Measurements from ENCODE around the gene TAF7.
"Not testable (repeated sequence)": the region's sequence is repeated elsewhere in the genome, so short reads cannot be mapped to it uniquely, and the experiment has no call there.

Gene TAF7

GRCh38 chr5:141343242-141343952, 22.8 kb upstream of the TAF7 start, which contains the start of gene PCDHGA3:
TSS of gene PCDHGA3 (plus strand) at chr5:141343829. CDS start at chr5:141344034, 205 bp downstream.
- no peak for DNase-seq
- in situ Hi-C loops (cut with MboI; ENCODE audit: low pct_unique_long_range_greater_than_20kb, low sequenced_read_pairs): no loop called here

- in situ Hi-C loops (cut with MboI; ENCODE audit: low pct_unique_long_range_greater_than_20kb, low sequenced_read_pairs): no loop called here
- DNase-seq: no peak
These were observed 22.2 kb upstream of the TAF7 start for GRCh38 chr5:141342773-141343172.

- in situ Hi-C loops (cut with MboI; ENCODE audit: low pct_unique_long_range_greater_than_20kb, low sequenced_read_pairs): not testable (repeated sequence)
These were observed 20.3 kb upstream of the TAF7 start for GRCh38 chr5:141340781-141341354.

GRCh38 chr5:141338538-141339306, 18.1 kb upstream of the TAF7 start, which contains the start of gene PCDHGA2:
TSS of gene PCDHGA2 (plus strand) at chr5:141338760.
- peak; percentile 41 for DNase-seq
- in situ Hi-C loops (cut with MboI; ENCODE audit: low pct_unique_long_range_greater_than_20kb, low sequenced_read_pairs): no loop called here

More at GRCh38 chr5:141340781-141341354, 20.3 kb upstream of the TAF7 start:
- DNase-seq: not testable (repeated sequence)

- DNase-seq; in situ Hi-C loops (cut with MboI; ENCODE audit: low pct_unique_long_range_greater_than_20kb, low sequenced_read_pairs): not testable (repeated sequence)
These were observed 12.0 kb upstream of the TAF7 start for GRCh38 chr5:141332571-141332970.

- in situ Hi-C loops (cut with MboI; ENCODE audit: low pct_unique_long_range_greater_than_20kb, low sequenced_read_pairs): no loop called here
- peak; percentile 50 for DNase-seq
These were observed 9.9 kb upstream of the TAF7 start, which contains the start of gene PCDHGA1 for GRCh38 chr5:141330299-141331080. TSS of gene PCDHGA1 (plus strand) at chr5:141330514.

GRCh38 chr5:141328231-141328630, 7.6 kb upstream of the TAF7 start:
- no peak for DNase-seq
- in situ Hi-C loops (cut with MboI; ENCODE audit: low pct_unique_long_range_greater_than_20kb, low sequenced_read_pairs): no loop called here

GRCh38 chr5:141326088-141326854, 5.7 kb upstream of the TAF7 start:
- DNase-seq: no peak
- in situ Hi-C loops (cut with MboI; ENCODE audit: low pct_unique_long_range_greater_than_20kb, low sequenced_read_pairs): no loop called here

GRCh38 chr5:141322261-141322660, 1.7 kb upstream of the TAF7 start:
- no peak for DNase-seq
- in situ Hi-C loops (cut with MboI; ENCODE audit: low pct_unique_long_range_greater_than_20kb, low sequenced_read_pairs): no loop called here

GRCh38 chr5:141319699-141320098, 885 bp downstream of the TAF7 start:
- no peak for DNase-seq
- in situ Hi-C loops (cut with MboI; ENCODE audit: low pct_unique_long_range_greater_than_20kb, low sequenced_read_pairs): no loop called here

- in situ Hi-C loops (cut with MboI; ENCODE audit: low pct_unique_long_range_greater_than_20kb, low sequenced_read_pairs): no loop called here
- no peak for DNase-seq
These were observed 1.4 kb downstream of the TAF7 start for GRCh38 chr5:141319202-141319601.

- in situ Hi-C loops (cut with MboI; ENCODE audit: low pct_unique_long_range_greater_than_20kb, low sequenced_read_pairs): not testable (repeated sequence)
These were observed 3.6 kb downstream of the TAF7 start for GRCh38 chr5:141316963-141317362.

GRCh38 chr5:141313711-141314110, 6.9 kb downstream of the TAF7 start:
- in situ Hi-C loops (cut with MboI; ENCODE audit: low pct_unique_long_range_greater_than_20kb, low sequenced_read_pairs): no loop called here
- DNase-seq: no peak

More at GRCh38 chr5:141316963-141317362, 3.6 kb downstream of the TAF7 start:
- DNase-seq: not testable (repeated sequence)

GRCh38 chr5:141306630-141307029, 14.0 kb downstream of the TAF7 start:
- no peak for DNase-seq
- in situ Hi-C loops (cut with MboI; ENCODE audit: low pct_unique_long_range_greater_than_20kb, low sequenced_read_pairs): no loop called here

GRCh38 chr5:141303756-141304155, 16.8 kb downstream of the TAF7 start, which contains the start of gene SLC25A2:
TSS of gene SLC25A2 (minus strand) at chr5:141304049. CDS start at chr5:141303865, 184 bp downstream.
- in situ Hi-C loops (cut with MboI; ENCODE audit: low pct_unique_long_range_greater_than_20kb, low sequenced_read_pairs): no loop called here
- no peak for DNase-seq

- no peak for DNase-seq
- in situ Hi-C loops (cut with MboI; ENCODE audit: low pct_unique_long_range_greater_than_20kb, low sequenced_read_pairs): no loop called here
These were observed 22.2 kb downstream of the TAF7 start for GRCh38 chr5:141298376-141298775.

- in situ Hi-C loops (cut with MboI; ENCODE audit: low pct_unique_long_range_greater_than_20kb, low sequenced_read_pairs): no loop called here
- peak; percentile 21 for DNase-seq
These were observed 47.7 kb downstream of the TAF7 start for GRCh38 chr5:141272906-141273305.

GRCh38 chr5:141269195-141269594, 51.4 kb downstream of the TAF7 start:
- no peak for DNase-seq
- in situ Hi-C loops (cut with MboI; ENCODE audit: low pct_unique_long_range_greater_than_20kb, low sequenced_read_pairs): no loop called here
